ENCODE data around the gene CHML. TPM values are rescaled to one million over a fixed set of nuclear protein-coding genes. Genes with fewer than 3 reads are reported as not detected.
A peak's percentile ranks its signal among the peaks of the same experiment; 100 is the strongest.

CHML gene
- total and polyA plus RNA-seq, 2 experiments from 2014 or later: 4.4 to 20.9 TPM

- no peaks in the 10 kb centered on the region for H3K9me2 ChIP-seq (replicated peaks; ENCODE audit: insufficient read depth)
- peaks cover 35% of the 10 kb centered on the region for H3K79me2 ChIP-seq
- no peaks in the 10 kb centered on the region for H4K20me1 ChIP-seq (ENCODE audit: insufficient read depth, poor library complexity, severe bottlenecking)
- peak; percentile 30 for DNase-seq (ENCODE audit: low spot score)
- H3K4me3 ChIP-seq: peak overlapping the region; percentile 86
- TF ChIP-seq EZH2phosphoT487 (IDR thresholded peaks at IDR 0.05; ENCODE audit: low read depth, severe bottlenecking, unreplicated experiment): no peak
- peak; percentile 1 for TF ChIP-seq CTCF (IDR thresholded peaks at IDR 0.05; ENCODE audit: poor library complexity)
- TF ChIP-seq EZH2 (IDR thresholded peaks at IDR 0.05; ENCODE audit: borderline replicate concordance): no peak
- H3K27ac ChIP-seq: peak overlapping the region; percentile 90
- peak overlapping the region; percentile 80 for H3K4me2 ChIP-seq
- H3K4me1 ChIP-seq (ENCODE audit: insufficient read depth): peaks cover 24% of the 10 kb centered on the region
- H3K36me3 ChIP-seq (replicated peaks; ENCODE audit: insufficient read depth, low read depth): no peaks in the 10 kb centered on the region
- no peaks in the 10 kb centered on the region for H3K9me3 ChIP-seq (ENCODE audit: low read depth)
- under 1% methylated on average over 16 of the region's 42 CpGs for WGBS (ENCODE audit: low lambda C conversion rate, missing lambda C conversion rate)
- no peaks in the 10 kb centered on the region for H3K27me3 ChIP-seq
- peak overlapping the region; percentile 96 for H2AFZ ChIP-seq
These were observed 483 bp downstream of the CHML start for GRCh38 chr1:241639623-241640148.

GRCh38 chr1:241638909-241639622 is 1.1 kb downstream of the CHML start:
- H3K4me2 ChIP-seq: peak overlapping the region; percentile 80
- H3K4me3 ChIP-seq: peak overlapping the region; percentile 86
- peaks cover 35% of the 10 kb centered on the region for H3K79me2 ChIP-seq
- 12% methylated on average over 11 of the region's 11 CpGs for WGBS (ENCODE audit: low lambda C conversion rate, missing lambda C conversion rate)
- H3K4me1 ChIP-seq (ENCODE audit: insufficient read depth): peaks cover 24% of the 10 kb centered on the region
- no peaks in the 10 kb centered on the region for H3K9me2 ChIP-seq (replicated peaks; ENCODE audit: insufficient read depth)
- H3K9me3 ChIP-seq (ENCODE audit: low read depth): no peaks in the 10 kb centered on the region
- no peaks in the 10 kb centered on the region for H3K27me3 ChIP-seq
- no peak for TF ChIP-seq EZH2 (IDR thresholded peaks at IDR 0.05; ENCODE audit: borderline replicate concordance)
- no peaks in the 10 kb centered on the region for H4K20me1 ChIP-seq (ENCODE audit: insufficient read depth, poor library complexity, severe bottlenecking)
- H3K36me3 ChIP-seq (replicated peaks; ENCODE audit: insufficient read depth, low read depth): no peaks in the 10 kb centered on the region
- H2AFZ ChIP-seq: peak overlapping the region; percentile 96
- peak overlapping the region; percentile 90 for H3K27ac ChIP-seq
- no peak for DNase-seq (ENCODE audit: low spot score)

GRCh38 chr1:241638099-241638682 is 2.0 kb downstream of the CHML start:
- Histone ChIP-seq H4K20me1 (ENCODE audit: insufficient read depth, poor library complexity, severe bottlenecking) (no peaks in the 10 kb centered on the region), H3K27ac (no peak overlapping the region), H3K9me2 (replicated peaks; ENCODE audit: insufficient read depth) (no peaks in the 10 kb centered on the region), H3K36me3 (replicated peaks; ENCODE audit: insufficient read depth, low read depth) (no peaks in the 10 kb centered on the region), H3K4me2 (peak overlapping the region; percentile 80), H3K4me1 (ENCODE audit: insufficient read depth) (peaks cover 24% of the 10 kb centered on the region), H3K9me3 (ENCODE audit: low read depth) (no peaks in the 10 kb centered on the region), H2AFZ (no peak overlapping the region), H3K27me3 (no peaks in the 10 kb centered on the region), H3K4me3 (peak overlapping the region; percentile 86), H3K79me2 (peaks cover 35% of the 10 kb centered on the region)
- no peak for DNase-seq (ENCODE audit: low spot score)
- 58% methylated on average over 5 of the region's 5 CpGs for WGBS (ENCODE audit: low lambda C conversion rate, missing lambda C conversion rate)
- TF ChIP-seq EZH2phosphoT487 (IDR thresholded peaks at IDR 0.05; ENCODE audit: low read depth, severe bottlenecking, unreplicated experiment): no peak
- no peak for TF ChIP-seq CTCF (IDR thresholded peaks at IDR 0.05; ENCODE audit: poor library complexity)
- TF ChIP-seq EZH2 (IDR thresholded peaks at IDR 0.05; ENCODE audit: borderline replicate concordance): no peak

- Histone ChIP-seq H3K27me3 (no peaks in the 10 kb centered on the region), H3K4me3 (peak overlapping the region; percentile 10), H3K4me1 (ENCODE audit: insufficient read depth) (peaks cover 24% of the 10 kb centered on the region), H3K36me3 (replicated peaks; ENCODE audit: insufficient read depth, low read depth) (no peaks in the 10 kb centered on the region), H4K20me1 (ENCODE audit: insufficient read depth, poor library complexity, severe bottlenecking) (no peaks in the 10 kb centered on the region), H3K27ac (no peak overlapping the region), H2AFZ (no peak overlapping the region), H3K9me2 (replicated peaks; ENCODE audit: insufficient read depth) (no peaks in the 10 kb centered on the region), H3K9me3 (ENCODE audit: low read depth) (no peaks in the 10 kb centered on the region), H3K4me2 (peak overlapping the region; percentile 80), H3K79me2 (peaks cover 35% of the 10 kb centered on the region)
- TF ChIP-seq EZH2phosphoT487 (IDR thresholded peaks at IDR 0.05; ENCODE audit: low read depth, severe bottlenecking, unreplicated experiment) (no peak), EZH2 (IDR thresholded peaks at IDR 0.05; ENCODE audit: borderline replicate concordance) (no peak), CTCF (IDR thresholded peaks at IDR 0.05; ENCODE audit: poor library complexity) (no peak)
- no peak for DNase-seq (ENCODE audit: low spot score)
- 64% methylated on average over 4 of the region's 4 CpGs for WGBS (ENCODE audit: low lambda C conversion rate, missing lambda C conversion rate)
These were observed 2.6 kb downstream of the CHML start for GRCh38 chr1:241637604-241638003.

Data from hepatocyte (in vitro differentiated cells).